Erythroblast (primary cell): ENCODE results near the gene RPS6KA2.

Experiments used
- GATA1 ChIP-seq: IDR thresholded peaks from 2 replicates; pipeline ENCODE4 v1.6.1; 2011; ENCODE audit warnings: low read depth, mild to moderate bottlenecking, control low read depth, low read length, moderate library complexity
- POLR2A ChIP-seq: IDR thresholded peaks from 2 replicates; pipeline ENCODE4 v1.6.1; 2011; ENCODE audit warnings: mild to moderate bottlenecking, low read length

DNA sequence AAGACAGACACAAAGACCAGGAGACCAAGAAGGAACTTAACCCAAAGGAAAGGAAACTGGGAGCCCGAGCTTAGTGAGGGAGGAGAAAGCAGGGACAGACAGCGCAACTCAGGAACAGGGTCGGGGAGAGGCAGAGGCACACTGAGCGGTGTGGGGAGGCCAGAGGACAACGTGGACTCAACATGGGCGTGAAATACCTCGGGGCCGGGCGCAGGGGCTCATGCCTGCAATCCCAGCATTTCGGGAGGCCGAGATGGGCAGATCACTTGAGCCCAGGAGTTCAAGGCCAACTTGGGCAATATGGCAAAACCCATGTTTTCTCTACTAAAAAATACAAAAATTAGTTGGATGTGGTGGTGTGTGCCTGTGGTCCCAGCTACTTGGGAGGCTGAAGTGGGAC lies 5.7 kb upstream of the RPS6KA2 start:
- TF ChIP-seq POLR2A: no peak
- TF ChIP-seq GATA1: no peak
